ENCODE results near the gene KIF6.

The KIF6 gene

GRCh38 chr6:39280247-39280731 lies 444.9 kb downstream of the KIF6 start:
- Histone ChIP-seq H3K36me3 (ENCODE audit: control insufficient read depth, insufficient read depth, low read length) (no peaks in the 10 kb centered on the region), H3K27ac (ENCODE audit: insufficient read depth, low read length, poor library complexity, severe bottlenecking) (no peak overlapping the region), H3K27me3 (replicated peaks; ENCODE audit: control insufficient read depth, insufficient read depth, low read length, poor library complexity, severe bottlenecking) (no peaks in the 10 kb centered on the region), H3K4me3 (ENCODE audit: insufficient read depth, low read depth, low read length, poor library complexity, severe bottlenecking) (no peak overlapping the region), H3K4me1 (ENCODE audit: control insufficient read depth, insufficient read depth, low read length, poor library complexity, severe bottlenecking) (no peaks in the 10 kb centered on the region), H3K9me3 (ENCODE audit: control insufficient read depth, low read length) (no peaks in the 10 kb centered on the region)
- DNase-seq = no peak

All from effector memory CD4-positive, alpha-beta T cell (primary cell).